ENCODE data around the gene VARS2.

- TF ChIP-seq CTCF (conservative IDR thresholded peaks at IDR 0.05; ENCODE audit: low read length) (no peak), EZH2phosphoT487 (IDR thresholded peaks at IDR 0.05; ENCODE audit: borderline replicate concordance) (no peak)
Measured at GRCh38 chr6:30903236-30903635, 10.8 kb upstream of the VARS2 start.

All from Loucy (cell line).